ENCODE data around the gene PAM16. TPM values are rescaled to one million over a fixed set of nuclear protein-coding genes. Genes with fewer than 3 reads are reported as not detected.
"Not testable (repeated sequence)": the region's sequence is repeated elsewhere in the genome, so short reads cannot be mapped to it uniquely, and the experiment has no call there.

Gene PAM16
- total and polyA plus RNA-seq, 10 donors = 26.7 to 88.8 (median 41.1) TPM

GRCh38 chr16:4336701-4337539 is 14.2 kb downstream of the PAM16 start:
- 90 to 95% (median 92%) methylated on average over 5 to 41 of the region's 41 CpGs for WGBS, 5 donors
- Histone ChIP-seq H3K4me3 (no peak overlapping the region), H3K9me3 (no peaks in the 10 kb centered on the region), H3K27me3 (replicated peaks in 1 of 7) (peaks cover 0 to 12% (median 0%) of the 10 kb centered on the region in 7 donors), H3K27ac (no peak overlapping the region), H3K36me3 (peaks cover 0 to 87% (median 34%) of the 10 kb centered on the region in 6 donors), H3K4me1 (peaks cover 0 to 17% (median 10%) of the 10 kb centered on the region in 6 donors)
- no peak for DNase-seq
- TF ChIP-seq POLR2AphosphoS5 (IDR thresholded peaks at IDR 0.05) (peak in 1 of 3 donors; percentile 36), POLR2A (IDR thresholded peaks at IDR 0.05) (no peak)
- intact Hi-C loops (cut with DNase I; ENCODE audit: low total_unique reads) = no loop called here

GRCh38 chr16:4334724-4335495 is 16.2 kb downstream of the PAM16 start:
- no peak for DNase-seq

GRCh38 chr16:4333714-4334113 is 17.4 kb downstream of the PAM16 start:
- Histone ChIP-seq H3K27me3 (replicated peaks in 1 of 7) (peaks cover 0 to 14% (median 0%) of the 10 kb centered on the region in 7 donors), H3K4me1 (peaks cover 9 to 20% (median 18%) of the 10 kb centered on the region in 6 donors), H3K36me3 (peaks cover 0 to 55% (median 13%) of the 10 kb centered on the region in 6 donors)
- H3K9me3 ChIP-seq, DNase-seq, H3K4me3 ChIP-seq, H3K27ac ChIP-seq: not testable (repeated sequence)
- 90 to 93% (median 92%) methylated on average over 9 of the region's 9 CpGs for WGBS, 5 donors
- intact Hi-C loops (cut with DNase I; ENCODE audit: low total_unique reads) = loop anchor here (5.0 kb wide), 1 partner anchor 46 kb away; no protein-coding TSS in a partner anchor

More at GRCh38 chr16:4334724-4335495, 16.2 kb downstream of the PAM16 start:
- TF ChIP-seq, protein P1, sequence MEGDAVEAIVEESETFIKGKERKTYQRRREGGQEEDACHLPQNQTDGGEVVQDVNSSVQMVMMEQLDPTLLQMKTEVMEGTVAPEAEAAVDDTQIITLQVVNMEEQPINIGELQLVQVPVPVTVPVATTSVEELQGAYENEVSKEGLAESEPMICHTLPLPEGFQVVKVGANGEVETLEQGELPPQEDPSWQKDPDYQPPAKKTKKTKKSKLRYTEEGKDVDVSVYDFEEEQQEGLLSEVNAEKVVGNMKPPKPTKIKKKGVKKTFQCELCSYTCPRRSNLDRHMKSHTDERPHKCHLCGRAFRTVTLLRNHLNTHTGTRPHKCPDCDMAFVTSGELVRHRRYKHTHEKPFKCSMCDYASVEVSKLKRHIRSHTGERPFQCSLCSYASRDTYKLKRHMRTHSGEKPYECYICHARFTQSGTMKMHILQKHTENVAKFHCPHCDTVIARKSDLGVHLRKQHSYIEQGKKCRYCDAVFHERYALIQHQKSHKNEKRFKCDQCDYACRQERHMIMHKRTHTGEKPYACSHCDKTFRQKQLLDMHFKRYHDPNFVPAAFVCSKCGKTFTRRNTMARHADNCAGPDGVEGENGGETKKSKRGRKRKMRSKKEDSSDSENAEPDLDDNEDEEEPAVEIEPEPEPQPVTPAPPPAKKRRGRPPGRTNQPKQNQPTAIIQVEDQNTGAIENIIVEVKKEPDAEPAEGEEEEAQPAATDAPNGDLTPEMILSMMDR (IDR thresholded peaks at IDR 0.05 in 8 of 11, conservative IDR thresholded peaks at IDR 0.05 in 3 of 11) = no peak
- peak in 1 of 3 donors; percentile 25 for TF ChIP-seq POLR2AphosphoS5 (IDR thresholded peaks at IDR 0.05)
- Histone ChIP-seq H3K36me3 (peaks cover 0 to 67% (median 22%) of the 10 kb centered on the region in 6 donors), H3K27me3 (replicated peaks in 1 of 7) (peaks cover 0 to 12% (median 0%) of the 10 kb centered on the region in 7 donors), H3K4me3 (no peak overlapping the region), H3K27ac (no peak overlapping the region), H3K4me1 (peaks cover 0 to 18% (median 12%) of the 10 kb centered on the region in 6 donors), H3K9me3 (no peaks in the 10 kb centered on the region)
- WGBS, 5 donors = 87 to 94% (median 87%) methylated on average over 17 to 32 of the region's 32 CpGs
- intact Hi-C loops (cut with DNase I; ENCODE audit: low total_unique reads) = loop anchor here (5.0 kb wide), 1 partner anchor 48 kb away; no protein-coding TSS in a partner anchor

DNA sequence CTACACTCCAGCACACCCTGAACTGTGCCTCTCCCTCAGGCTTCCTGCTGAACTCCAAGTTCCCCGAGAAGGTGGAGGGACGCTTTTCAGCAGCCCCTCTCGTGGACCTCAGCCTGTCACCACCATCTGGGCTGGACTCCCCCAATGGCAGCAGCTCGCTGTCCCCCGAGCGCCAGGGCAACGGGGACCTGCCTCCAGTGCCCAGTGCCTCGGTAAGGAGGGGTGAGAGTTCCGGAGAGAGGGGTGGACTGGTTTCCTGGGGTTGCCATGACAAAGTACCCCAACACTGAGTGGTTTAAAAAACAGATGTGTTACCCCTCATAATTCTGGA is 17.8 kb downstream of the PAM16 start:
- Histone ChIP-seq H3K4me1 (peaks cover 13 to 24% (median 22%) of the 10 kb centered on the region in 6 donors), H3K27ac (no peak overlapping the region), H3K4me3 (no peak overlapping the region), H3K27me3 (replicated peaks in 1 of 7) (peaks cover 0 to 19% (median 0%) of the 10 kb centered on the region in 7 donors), H3K9me3 (no peaks in the 10 kb centered on the region), H3K36me3 (peaks cover 0 to 51% (median 9%) of the 10 kb centered on the region in 6 donors)
- TF ChIP-seq POLR2AphosphoS5 (IDR thresholded peaks at IDR 0.05) (peak in 1 of 3 donors; percentile 16), POLR2A (IDR thresholded peaks at IDR 0.05) (no peak)
- WGBS, 5 donors = 55 to 69% (median 57%) methylated on average over 6 to 9 of the region's 9 CpGs
- intact Hi-C loops (cut with DNase I; ENCODE audit: low total_unique reads) = loop anchor here (5.0 kb wide), 1 partner anchor 46 kb away; no protein-coding TSS in a partner anchor
- DNase-seq = no peak

GRCh38 chr16:4332623-4333307 is 18.4 kb downstream of the PAM16 start:
- no peaks in the 10 kb centered on the region for H3K9me3 ChIP-seq
- H3K4me1 ChIP-seq = peaks cover 18 to 29% (median 27%) of the 10 kb centered on the region in 6 donors
- H3K27me3 ChIP-seq (replicated peaks in 1 of 7) = peaks cover 0 to 24% (median 0%) of the 10 kb centered on the region in 7 donors
- 80 to 85% (median 82%) methylated on average over 13 to 19 of the region's 19 CpGs for WGBS, 5 donors
- TF ChIP-seq POLR2A (IDR thresholded peaks at IDR 0.05) (no peak), POLR2AphosphoS5 (IDR thresholded peaks at IDR 0.05) (no peak)
- TF ChIP-seq, protein P1 (IDR thresholded peaks at IDR 0.05 in 8 of 11, conservative IDR thresholded peaks at IDR 0.05 in 3 of 11) = no peak
- H3K36me3 ChIP-seq = peaks cover 0 to 46% (median 5%) of the 10 kb centered on the region in 6 donors
- DNase-seq = no peak
- H3K27ac ChIP-seq = no peak overlapping the region
- intact Hi-C loops (cut with DNase I; ENCODE audit: low total_unique reads) = loop anchor here (5.0 kb wide), 1 partner anchor 45 kb away; no protein-coding TSS in a partner anchor
- H3K4me3 ChIP-seq = no peak overlapping the region
